Psoas muscle (tissue), 8 donors: ENCODE data around the gene RLIM. TPM values are rescaled to one million over a fixed set of nuclear protein-coding genes. Genes with fewer than 3 reads are reported as not detected.

ENCODE experiments used
- ATAC-seq, 4 donors: fragments of 200-7000 bp; cut with Tn5 transposase; one replicate each; pipeline ENCODE4 v1.9.1; 2020; ENCODE audit warnings: moderate library complexity in 3 of 4, mild to moderate bottlenecking in 2 of 4
- DNase-seq, 2 donors: peaks; one replicate each; pipeline ENCODE4 v3.0.0-alpha.2; 2020
- H3K27ac ChIP-seq: fragments of 200-600 bp; one replicate; pipeline ENCODE4 v1.8.0; 2022
- H3K27me3 ChIP-seq, 3 donors: fragments of 200-600 bp in 1 of 3; one replicate each; pipeline versions ENCODE4 v1.6.1 to v1.8.0; 2013 to 2022; ENCODE audit warnings: low read length in 2 of 3, mild to moderate bottlenecking in 2 of 3, moderate library complexity in 1 of 3; ENCODE audit not compliant: insufficient read depth in 3 of 3
- H3K36me3 ChIP-seq, 2 donors: fragments of 200-600 bp in 1 of 2; one replicate each; pipeline versions ENCODE4 v1.6.1 to v1.8.0; 2013 to 2022; ENCODE audit warnings: low read depth in 1 of 2, mild to moderate bottlenecking in 1 of 2, moderate library complexity in 1 of 2; ENCODE audit not compliant: insufficient read depth in 1 of 2
- H3K4me1 ChIP-seq: fragments of 200-600 bp; one replicate; pipeline ENCODE4 v1.8.0; 2022
- H3K4me3 ChIP-seq: fragments of 200-600 bp; one replicate; pipeline ENCODE4 v1.8.0; 2022; ENCODE audit warnings: mild to moderate bottlenecking
- H3K9me3 ChIP-seq: fragments of 200-600 bp; one replicate; pipeline ENCODE4 v1.8.0; 2022
- WGBS, 3 donors: extraction: QIAGEN DNeasy Blood & Tissue Kit; methylation state at CpG; one replicate each; pipeline versions ENCODE4 v1.1.6 to v1.1.7; 2013; 5-methylcytosine and 5-hydroxymethylcytosine counted together
- intact Hi-C, 2 donors: fragments of 100-400 bp; cut with DNase I; formaldehyde crosslinking; loops; one replicate each; pipeline versions ENCODE4 v1.11.0 to v1.14.2; 2022
- polyA plus RNA-seq, 3 donors: library from polyadenylated mRNA; stranded (reverse); fragments of 200-250 nt; gene quantifications; one replicate each; pipeline ENCODE4 v1.2.3, GENCODE V29; 2013
- total RNA-seq, 4 donors: library from RNA; stranded (reverse); fragmentation: NEBNext Ultra II Directional in 2 of 4; extraction: Animal tissue kit (Norgen Biotek cat#: 25700) in 2 of 4; gene quantifications; one replicate each; pipeline versions ENCODE4 v1.2.1 to v1.2.4, GENCODE V29; 2021 to 2023
- TF ChIP-seq, protein P1 (sequence below): fragments of 200-600 bp; IDR thresholded peaks from one replicate; pipeline ENCODE4 v1.8.0; 2022; ENCODE audit warnings: antibody characterized with exemption
- donor health status: healthy with polysubstance abuse.
- donor health status: DM: no; HTN: no; CAD: no; lungs with moderate emphysema.
- donor health status: Bipolar disorder and iron deficiency.
- donor health status: healthy.
- donor health status: DM: yes; HTN: yes; CAD: no.
- donor health status: DM: no; HTN: no; CAD: no.
- donor health status: DM: no; HTN: no; CAD: no.
- donor health status: DM: yes; HTN: yes; CAD: no.

RLIM gene
- total and polyA plus RNA-seq, 7 donors: 4.9 to 29.6 (median 20.5) TPM

- intact Hi-C loops: no loop called here
- Histone ChIP-seq H3K27me3 (peaks cover 0 to 1% (median 0%) of the 10 kb centered on the region in 3 donors), H3K36me3 (peaks cover 0 to 65% of the 10 kb centered on the region in 2 donors), H3K4me3 (no peak overlapping the region), H3K27ac (no peak overlapping the region), H3K9me3 (no peaks in the 10 kb centered on the region), H3K4me1 (no peaks in the 10 kb centered on the region)
- WGBS, 3 donors: 39 to 45% (median 42%) methylated on average over 2 of the region's 2 CpGs
- TF ChIP-seq, protein P1, sequence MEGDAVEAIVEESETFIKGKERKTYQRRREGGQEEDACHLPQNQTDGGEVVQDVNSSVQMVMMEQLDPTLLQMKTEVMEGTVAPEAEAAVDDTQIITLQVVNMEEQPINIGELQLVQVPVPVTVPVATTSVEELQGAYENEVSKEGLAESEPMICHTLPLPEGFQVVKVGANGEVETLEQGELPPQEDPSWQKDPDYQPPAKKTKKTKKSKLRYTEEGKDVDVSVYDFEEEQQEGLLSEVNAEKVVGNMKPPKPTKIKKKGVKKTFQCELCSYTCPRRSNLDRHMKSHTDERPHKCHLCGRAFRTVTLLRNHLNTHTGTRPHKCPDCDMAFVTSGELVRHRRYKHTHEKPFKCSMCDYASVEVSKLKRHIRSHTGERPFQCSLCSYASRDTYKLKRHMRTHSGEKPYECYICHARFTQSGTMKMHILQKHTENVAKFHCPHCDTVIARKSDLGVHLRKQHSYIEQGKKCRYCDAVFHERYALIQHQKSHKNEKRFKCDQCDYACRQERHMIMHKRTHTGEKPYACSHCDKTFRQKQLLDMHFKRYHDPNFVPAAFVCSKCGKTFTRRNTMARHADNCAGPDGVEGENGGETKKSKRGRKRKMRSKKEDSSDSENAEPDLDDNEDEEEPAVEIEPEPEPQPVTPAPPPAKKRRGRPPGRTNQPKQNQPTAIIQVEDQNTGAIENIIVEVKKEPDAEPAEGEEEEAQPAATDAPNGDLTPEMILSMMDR: no peak
- ATAC-seq: no peak
- no peak for DNase-seq
Measured at GRCh38 chrX:74593593-74593992, 20.8 kb downstream of the RLIM start.

- no peak for DNase-seq
- WGBS, 3 donors: 79 to 83% (median 79%) methylated on average over 2 of the region's 2 CpGs
- H3K4me1 ChIP-seq: no peaks in the 10 kb centered on the region
- TF ChIP-seq, protein P1: no peak
- H3K9me3 ChIP-seq: no peaks in the 10 kb centered on the region
- no peak for ATAC-seq
- H3K36me3 ChIP-seq: peaks cover 0 to 20% of the 10 kb centered on the region in 2 donors
- no peak overlapping the region for H3K4me3 ChIP-seq
- no peak overlapping the region for H3K27ac ChIP-seq
- intact Hi-C loops: no loop called here
- H3K27me3 ChIP-seq: peaks cover 0 to 3% (median 0%) of the 10 kb centered on the region in 3 donors
Measured at GRCh38 chrX:74585766-74586165, 28.7 kb downstream of the RLIM start.

DNA sequence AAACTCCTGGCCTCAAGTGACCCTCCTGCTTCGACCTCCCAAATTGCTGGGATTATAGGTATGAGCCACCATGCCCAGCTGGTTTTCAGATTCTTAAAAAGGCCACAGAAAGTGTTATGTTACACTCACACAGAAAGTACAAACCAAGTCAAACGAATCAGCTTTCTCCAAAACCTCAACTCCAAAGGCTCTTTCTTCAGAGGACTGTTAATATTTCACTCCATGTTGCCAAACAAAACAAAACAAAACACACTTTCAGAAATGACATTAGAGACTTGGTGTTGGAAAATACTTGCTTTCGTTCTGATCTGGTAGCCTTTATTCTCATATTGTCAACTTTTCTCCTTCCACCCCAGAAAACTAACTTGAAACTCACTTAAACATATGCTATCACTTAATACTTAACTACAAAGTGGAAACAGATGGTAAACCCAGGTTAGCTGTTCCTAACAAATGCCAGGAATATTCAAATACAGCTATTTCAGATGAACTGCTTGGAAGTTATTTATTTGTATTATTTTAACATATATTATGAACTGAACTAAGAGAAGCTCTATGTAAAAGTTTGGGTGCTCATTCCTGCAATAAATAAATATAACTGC lies 34.7 kb downstream of the RLIM start:
- no peak for ATAC-seq
- H3K27ac ChIP-seq: no peak overlapping the region

DNA sequence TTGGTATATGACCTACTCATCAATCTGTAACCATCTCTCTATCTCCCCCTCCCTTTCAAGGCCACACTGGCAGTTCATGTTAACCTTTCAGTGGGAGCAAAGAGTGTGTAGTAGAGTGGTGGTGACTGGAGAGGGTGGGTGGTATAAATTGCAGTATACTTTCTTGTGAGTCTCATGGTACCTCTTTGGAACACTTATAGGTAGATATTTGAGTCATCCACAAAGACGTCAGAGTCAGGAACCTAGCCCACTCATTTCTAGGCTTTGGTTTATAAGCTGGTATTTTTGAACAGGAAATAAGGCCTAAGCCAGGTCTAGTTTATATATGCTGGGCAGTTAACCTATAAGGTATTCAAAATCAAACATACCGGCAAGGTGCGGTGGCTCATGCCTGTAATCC lies 36.3 kb downstream of the RLIM start:
- WGBS, 3 donors: 91 to 96% (median 95%) methylated on average over 3 of the region's 3 CpGs
- DNase-seq (no peak), ATAC-seq (no peak)
- H3K4me3 ChIP-seq: no peak overlapping the region
- no peaks in the 10 kb centered on the region for H3K27me3 ChIP-seq
- intact Hi-C loops: loop anchor here in 1 of 2 donors (5.0 kb wide), 1 partner anchor 134 kb away; no protein-coding TSS in a partner anchor
- TF ChIP-seq, protein P1: no peak
- no peaks in the 10 kb centered on the region for H3K36me3 ChIP-seq
- no peaks in the 10 kb centered on the region for H3K4me1 ChIP-seq
- no peaks in the 10 kb centered on the region for H3K9me3 ChIP-seq
- H3K27ac ChIP-seq: no peak overlapping the region

More for the DNA sequence above, 34.7 kb downstream of the RLIM start:
- Histone ChIP-seq H3K27me3 (no peaks in the 10 kb centered on the region), H3K4me3 (no peak overlapping the region), H3K9me3 (no peaks in the 10 kb centered on the region), H3K4me1 (no peaks in the 10 kb centered on the region), H3K36me3 (no peaks in the 10 kb centered on the region)
- 30 to 36% (median 34%) methylated on average over 3 of the region's 3 CpGs for WGBS, 3 donors
- TF ChIP-seq, protein P1: no peak
- DNase-seq: no peak
- intact Hi-C loops: loop anchor here in 1 of 2 donors (5.0 kb wide), 1 partner anchor 133 kb away; no protein-coding TSS in a partner anchor

DNA sequence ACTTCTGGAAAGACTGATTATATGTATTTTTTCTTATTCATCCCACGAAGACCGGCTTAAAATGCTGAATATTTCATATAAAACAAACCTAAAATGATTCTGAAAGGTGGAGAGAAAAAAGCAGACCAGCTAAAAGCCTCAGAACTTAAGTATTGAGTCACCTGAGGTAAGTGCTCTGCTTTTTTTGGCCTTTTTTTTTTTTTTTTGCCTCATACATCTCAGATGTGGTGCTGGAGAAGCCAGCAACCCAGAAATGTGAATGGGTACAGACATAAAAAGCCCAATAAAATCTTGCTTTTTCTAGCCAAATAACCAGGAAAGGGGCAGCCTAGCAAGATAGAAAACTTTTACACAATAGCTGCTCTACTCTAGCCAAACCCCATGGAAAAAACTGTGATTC lies 57.0 kb downstream of the RLIM start:
- Histone ChIP-seq H3K4me3 (no peak overlapping the region), H3K4me1 (no peaks in the 10 kb centered on the region), H3K9me3 (no peaks in the 10 kb centered on the region), H3K27me3 (peaks cover 0 to 14% (median 0%) of the 10 kb centered on the region in 3 donors), H3K27ac (no peak overlapping the region), H3K36me3 (no peaks in the 10 kb centered on the region)
- 78 to 100% (median 96%) methylated on average over 2 of the region's 2 CpGs for WGBS, 3 donors
- DNase-seq (no peak), ATAC-seq (no peak)
- TF ChIP-seq, protein P1: no peak
- intact Hi-C loops: no loop called here
